NOMO-1 treated with dmso at 0.1 percent for 144 hours (cell line): Measurements from ENCODE around the gene MEI1.
"Not testable (repeated sequence)": the region's sequence is repeated elsewhere in the genome, so short reads cannot be mapped to it uniquely, and the experiment has no call there.

ENCODE experiments used
- DNase-seq: peaks from one replicate; lab custom pipeline; 2025; ENCODE audit not compliant: unreplicated experiment; lab: John Stamatoyannopoulos, UW

MEI1 gene

DNA sequence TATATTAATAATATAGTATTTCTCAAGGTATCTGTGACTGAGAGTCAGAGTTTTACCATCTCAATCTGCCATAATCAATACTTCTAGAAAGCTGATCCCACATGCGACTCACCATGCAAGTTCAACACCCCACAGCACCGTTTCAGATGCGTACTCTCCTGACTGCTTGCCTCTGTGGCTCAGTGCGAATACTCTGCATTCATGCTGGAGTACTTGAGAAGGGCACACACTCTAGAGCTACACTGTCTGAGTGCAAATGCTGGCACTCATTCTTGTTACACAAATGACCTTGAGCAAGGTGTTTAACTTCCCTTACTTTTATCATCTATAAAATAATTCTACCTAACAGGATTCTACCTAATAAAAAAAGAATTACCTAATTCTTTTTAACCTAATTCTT is 23.2 kb upstream of the MEI1 start:
- DNase-seq = no peak

DNA sequence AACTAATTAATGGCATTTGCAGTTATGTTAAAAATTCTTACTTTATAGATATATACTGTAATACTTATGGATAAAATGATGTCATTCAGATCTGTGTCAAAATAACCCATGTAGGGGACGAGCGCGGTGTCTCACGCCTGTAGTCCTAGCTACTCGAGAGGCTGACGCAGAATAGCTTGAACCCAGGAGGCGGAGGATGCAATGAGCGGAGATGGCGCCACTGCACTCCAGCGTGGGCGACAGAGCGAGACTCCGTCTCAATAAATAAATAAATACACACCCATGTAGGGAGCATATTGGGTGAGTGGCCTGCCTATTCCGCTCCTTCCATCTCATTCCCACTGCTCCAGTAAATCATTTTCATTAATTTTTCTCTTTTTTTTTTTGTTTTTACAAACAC is 17.7 kb upstream of the MEI1 start:
- no peak for DNase-seq

DNA sequence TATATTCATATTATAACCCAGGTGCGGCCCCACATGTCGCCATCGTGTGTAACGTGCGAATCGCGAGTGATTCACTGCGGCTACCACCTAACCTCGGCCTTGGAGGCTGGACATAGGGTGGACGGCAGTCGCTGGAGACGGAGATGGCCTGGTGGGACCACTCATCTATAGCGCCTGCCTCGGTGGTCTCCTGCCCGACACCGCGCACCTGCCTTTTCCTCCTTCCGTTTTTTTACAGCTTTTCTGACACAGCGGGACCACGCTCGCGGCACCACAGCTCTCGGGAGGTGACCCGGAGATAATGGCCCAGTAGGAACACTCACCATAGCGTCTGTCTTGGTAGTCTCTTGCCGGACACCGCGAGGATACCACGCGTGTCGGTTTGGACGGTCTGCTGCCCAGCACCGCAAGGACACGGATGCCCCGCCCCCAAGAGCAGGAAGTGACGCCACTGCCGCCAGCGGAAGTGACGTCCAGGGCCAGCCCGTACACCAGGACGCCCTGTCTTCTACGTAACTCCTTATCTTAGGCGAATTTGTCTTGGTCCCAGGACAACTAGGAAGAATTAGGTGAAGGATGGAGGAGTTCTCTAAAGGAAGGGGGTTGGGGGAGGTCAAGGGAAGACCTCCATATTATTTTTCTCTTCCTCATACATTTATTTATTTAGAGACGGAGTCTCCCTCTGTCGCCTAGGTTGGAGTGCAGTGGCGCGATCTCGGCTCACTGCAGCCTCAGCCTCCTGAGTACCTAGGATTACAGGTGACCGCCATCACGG is 17.1 kb upstream of the MEI1 start:
- DNase-seq = peak; percentile 43

DNA sequence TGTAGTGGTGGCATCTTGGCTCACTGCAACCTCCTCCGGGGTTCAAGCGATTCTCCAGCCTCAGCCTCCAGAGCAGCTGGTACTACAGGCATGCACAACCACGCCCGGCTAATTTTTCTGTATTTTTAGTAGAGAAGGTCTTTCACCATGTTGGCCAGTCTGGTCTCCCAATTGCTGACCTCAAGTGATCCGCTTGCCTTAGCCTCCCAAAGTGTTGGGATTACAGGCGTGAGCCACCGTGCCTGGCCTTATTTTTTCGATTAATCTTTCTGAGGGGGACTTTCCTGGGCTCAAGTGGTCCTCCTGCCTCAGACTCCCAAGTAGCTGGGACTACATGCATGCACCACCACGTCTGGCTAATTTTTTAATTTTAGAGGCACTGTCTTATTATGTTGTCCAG is 16.3 kb upstream of the MEI1 start:
- DNase-seq = no peak

DNA sequence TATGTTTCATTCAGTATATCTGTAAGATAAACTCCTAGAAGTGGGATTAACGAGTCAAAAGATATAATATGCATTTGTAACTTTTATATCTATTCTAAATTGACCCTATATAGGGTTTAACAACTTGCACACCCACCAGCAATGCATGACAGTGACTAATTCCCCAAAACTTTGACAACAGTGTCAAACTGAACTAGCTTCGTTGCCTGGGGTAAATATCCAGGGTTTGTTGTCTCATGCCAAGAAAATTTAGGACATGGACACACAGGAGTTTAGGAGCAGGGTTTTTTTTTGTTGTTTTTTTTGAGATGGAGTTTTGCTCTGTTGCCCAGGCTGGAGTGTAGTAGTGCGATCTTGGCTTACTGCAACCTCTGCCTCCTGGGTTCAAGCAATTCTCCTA is 15.7 kb upstream of the MEI1 start:
- DNase-seq = no peak

DNA sequence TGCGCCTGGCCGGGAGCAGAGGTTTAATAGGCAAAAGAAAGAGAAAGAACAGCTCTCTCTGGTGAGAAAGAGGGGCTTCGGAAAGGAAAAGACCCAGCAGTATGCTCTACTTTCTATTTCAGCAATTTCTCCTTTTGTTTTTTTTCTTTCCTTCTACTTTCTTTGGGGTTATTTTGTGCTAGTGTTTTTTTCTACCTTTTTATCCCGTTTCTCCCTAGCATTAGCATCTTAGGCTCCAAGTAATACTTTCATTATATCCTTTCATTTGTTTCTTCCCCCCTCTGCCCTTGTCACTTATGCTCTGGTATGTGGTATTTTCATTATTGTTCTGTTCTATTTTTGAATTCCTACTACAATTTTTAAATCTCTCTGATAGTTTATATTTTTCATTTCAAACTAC is 15.1 kb upstream of the MEI1 start:
- no peak for DNase-seq

DNA sequence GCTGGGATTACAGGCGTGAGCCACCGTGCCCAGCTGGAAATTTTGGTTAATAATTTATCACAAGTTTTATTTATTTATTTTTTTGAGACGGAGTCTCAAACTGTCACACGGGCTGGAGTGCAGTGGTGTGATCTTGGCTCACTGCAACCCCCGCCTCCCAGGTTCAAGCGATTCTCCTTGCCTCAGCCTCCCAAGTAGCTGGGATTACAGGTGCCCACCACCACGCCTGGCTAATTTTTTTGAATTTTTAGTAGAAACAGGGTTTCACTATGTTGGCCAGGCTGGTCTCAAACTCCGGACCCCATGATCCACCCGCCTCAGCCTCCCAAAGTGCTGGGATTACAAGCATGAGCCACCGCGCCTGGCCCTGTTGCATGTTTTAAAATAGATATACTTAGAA is 12.4 kb upstream of the MEI1 start:
- not testable (repeated sequence) for DNase-seq

DNA sequence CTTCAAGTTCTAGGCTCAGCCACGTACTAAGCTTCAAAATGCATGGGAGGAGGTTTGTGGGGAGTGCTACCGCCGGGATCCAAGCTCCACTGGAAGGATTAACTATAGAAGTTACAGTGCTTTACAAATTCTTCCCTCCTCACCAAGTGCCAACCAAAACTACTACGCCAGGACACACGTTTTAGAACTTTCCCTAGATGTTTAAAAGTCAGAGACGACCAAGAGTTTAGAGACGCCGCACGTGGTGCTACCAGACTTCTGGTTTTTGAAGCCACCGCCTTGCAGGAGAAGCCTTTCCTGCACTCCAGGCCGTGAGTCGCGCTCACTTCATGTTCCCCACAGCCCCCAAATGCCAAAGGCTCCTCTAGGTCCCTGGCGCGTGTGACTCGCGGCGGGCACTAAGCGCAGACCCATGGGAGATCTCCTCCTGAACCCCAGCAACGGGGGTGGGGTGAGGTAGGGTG is 11.4 kb upstream of the MEI1 start:
- peak; percentile 14 for DNase-seq

DNA sequence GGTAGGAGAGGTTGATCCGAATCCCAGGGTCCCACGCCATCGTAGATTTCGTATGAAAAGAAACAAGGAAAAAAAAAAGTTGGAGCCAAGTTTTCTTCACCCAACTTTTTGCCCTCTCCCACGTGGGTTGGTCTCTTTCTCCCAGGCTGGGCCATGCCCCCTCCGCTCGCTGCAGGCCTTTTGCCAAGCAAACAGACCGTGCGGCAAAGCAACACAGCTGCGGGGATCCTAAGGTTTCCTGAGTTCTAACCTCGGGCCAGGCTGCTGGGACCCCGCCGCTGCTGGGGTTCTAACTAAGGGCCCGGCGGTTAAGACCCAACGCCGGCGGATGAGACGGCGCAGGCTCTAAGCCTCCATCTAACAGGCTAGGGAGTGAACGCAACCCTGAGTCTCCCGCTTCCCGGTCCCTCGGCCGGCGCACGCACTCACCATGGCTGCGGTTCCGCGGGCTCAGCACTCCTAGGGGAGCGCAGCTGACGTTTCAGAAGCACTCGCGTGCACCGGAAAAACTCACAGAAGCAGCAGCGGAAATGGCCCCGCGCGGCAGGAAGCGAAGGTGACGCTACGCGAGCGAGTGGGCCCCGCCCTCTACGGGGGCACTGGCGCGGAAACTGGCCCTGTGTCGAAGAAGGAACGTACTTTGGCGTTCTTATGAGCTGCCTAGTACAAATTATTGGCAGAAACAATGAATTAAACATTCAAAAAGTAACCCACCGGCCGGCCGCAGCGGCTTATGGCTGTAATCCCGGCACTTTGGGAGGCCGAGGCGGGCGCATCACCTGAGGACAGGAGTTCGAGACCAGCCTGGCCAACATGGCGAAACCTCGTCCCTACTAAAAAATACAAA is 10.7 kb upstream of the MEI1 start, which contains the start of gene SNU13:
Gene SNU13 (minus strand): TSS at position 503 of the 847 bp plus-strand sequence. CDS start 71 bp downstream, at position 432.
- peak; percentile 87 for DNase-seq

DNA sequence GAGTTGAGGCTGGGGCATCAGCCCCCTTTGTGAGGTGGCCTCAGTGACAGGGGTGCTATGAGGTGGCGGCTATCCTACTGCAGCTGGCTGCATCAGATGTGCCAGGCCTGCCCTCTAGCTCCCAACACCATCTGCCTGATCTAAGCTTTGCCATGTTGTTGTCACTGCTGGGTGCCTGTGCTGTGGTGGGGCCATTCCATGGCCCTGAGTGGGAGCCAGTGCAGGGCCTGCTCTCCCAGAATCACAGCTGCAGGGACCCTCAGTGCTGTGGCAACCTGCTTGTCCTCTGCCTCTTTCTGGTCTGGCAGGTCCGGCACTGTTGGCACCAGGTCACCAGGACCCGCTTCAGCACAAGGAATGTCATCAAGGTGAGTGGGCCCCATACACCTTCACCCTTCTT is 8.8 kb upstream of the MEI1 start:
- no peak for DNase-seq

DNA sequence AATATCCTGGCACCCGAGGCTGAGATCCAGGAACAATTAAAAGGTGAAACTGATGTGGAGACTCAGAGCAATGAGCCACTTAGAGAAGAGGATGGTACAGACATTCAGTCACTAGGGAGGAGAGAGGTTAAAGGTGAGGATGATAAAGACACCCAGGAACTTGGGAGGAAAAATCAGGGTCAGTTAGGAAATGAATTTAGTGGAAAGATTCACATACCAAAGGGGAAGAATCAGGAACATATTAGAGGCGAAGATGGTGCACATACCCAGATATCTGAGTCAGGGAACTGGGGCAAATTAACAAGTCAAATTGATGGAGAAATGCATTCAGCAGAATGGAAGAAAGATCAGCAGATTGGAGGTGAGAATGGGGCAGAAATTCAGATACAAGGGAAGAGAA is 4.1 kb upstream of the MEI1 start:
- DNase-seq = no peak

DNA sequence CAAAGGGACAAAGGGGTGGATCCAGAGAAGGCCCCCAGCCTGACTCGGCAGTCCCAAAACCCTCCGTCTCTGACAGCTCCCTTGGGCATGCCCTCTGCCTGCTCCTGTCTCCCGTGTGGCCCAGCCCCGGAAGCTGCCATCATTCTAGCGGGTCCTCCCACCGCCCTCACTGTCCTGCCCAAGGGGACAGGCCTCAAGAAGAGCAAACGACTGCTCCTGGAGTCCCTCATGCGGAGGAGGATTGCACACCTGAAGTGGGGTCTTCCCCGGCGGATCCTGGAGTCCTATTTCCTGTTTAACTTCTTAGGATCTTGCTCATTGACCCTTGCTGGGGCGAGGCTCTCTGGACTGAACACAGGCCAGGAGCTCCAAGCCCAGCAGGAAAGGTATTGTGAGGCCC is 2.6 kb upstream of the MEI1 start:
- DNase-seq = no peak

DNA sequence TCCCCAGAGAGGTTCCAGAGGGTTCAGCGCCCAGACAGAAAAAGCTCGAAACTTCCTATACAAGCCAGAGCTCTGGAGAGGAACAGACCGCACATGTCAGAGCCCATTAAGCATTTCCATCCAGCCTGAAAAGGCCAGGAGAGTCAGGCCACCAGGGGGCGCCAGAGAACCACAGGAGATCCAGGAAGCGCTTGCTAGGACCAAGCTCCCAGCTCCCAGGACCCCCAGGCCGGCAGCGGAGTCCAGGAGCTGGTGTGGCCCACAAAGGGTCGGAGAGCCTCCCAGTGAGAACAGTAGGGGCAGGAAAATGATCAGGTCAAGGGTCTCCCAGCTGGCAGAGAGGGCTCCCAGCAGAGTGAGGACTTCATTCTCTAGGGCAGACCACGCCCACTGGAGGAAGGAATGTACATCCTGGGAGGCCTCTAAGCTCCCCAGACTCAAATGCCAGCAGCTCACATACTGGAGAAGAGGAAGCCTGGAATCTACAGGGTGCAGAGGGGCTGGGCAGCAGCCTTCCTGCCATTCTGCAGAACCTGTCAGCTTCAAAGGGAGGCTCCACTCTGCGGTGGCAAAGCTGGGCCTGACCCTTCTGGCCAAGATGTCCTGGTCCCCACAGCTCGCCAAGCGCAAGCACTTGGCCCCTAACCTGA is 2.1 kb upstream of the MEI1 start:
- peak; percentile 68 for DNase-seq

DNA sequence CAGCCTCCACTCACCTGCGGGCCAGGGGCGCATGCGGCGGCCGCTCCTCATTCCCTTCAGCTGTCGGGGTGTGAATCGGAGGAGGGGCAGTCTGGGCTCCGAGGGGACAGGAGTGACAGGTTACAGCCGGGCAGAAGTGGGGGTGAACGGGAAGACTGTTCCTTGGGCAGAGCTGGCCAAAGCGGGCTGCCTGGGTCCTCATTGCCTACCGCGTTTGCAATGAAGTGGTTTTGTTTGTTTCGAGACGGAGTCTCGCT is 733 bp downstream of the MEI1 start:
- no peak for DNase-seq

DNA sequence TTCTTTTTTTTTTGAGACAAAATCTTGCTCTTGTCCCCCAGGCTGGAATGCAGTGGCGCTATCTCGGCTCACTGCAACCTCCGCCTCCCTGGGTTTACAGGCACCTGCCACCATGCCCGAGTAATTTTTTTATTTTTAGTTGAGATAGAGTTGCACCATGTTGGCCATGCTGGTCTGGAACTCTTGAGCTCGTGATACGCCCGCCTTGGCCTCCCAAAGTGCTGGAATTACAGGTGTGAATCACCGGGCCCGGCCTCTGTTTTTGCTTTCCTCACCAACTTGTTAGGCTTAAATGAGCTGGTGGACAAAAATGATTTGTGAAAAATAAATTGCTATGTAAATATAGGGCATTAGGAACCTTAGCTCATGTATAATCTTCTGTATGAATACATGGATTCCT is 3.5 kb downstream of the MEI1 start:
- no peak for DNase-seq

DNA sequence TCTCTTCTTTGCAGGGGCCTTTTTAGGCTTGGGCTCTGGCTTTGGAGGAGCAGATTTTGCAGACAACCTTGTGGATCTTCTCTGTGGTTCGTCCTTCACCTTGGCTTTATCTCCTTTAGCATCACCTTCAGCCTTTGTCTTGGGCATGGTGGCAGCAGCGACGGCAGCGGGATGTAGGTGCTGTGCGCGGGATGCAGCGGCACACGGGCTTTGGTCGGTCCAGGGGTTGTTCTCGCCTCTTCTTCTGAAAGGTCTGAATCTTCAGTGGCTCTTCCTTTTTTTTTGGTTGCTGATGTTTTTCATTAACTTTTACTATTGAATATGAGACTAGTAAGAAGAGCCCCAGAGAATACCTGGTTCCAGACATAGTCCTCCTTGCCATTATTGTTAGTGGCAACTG is 10.0 kb downstream of the MEI1 start:
- DNase-seq = no peak

DNA sequence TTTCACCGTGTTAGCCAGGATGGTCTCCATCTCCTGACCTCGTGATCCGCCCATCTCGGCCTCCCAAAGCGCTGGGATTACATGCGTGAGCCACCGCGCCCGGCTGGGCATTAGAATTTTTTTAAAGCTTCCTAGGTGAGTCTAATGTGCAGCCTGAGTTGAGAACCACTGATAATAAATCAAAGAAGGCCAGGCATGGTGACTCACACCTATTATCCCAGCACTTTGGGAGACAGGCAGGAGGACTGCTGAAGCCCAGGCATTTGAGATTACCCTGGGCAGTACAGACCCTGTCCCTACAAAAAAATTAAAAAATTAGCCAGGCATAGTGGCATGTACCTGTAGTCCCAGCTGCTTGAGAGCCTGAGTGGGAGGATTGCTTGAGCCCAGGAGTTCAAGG is 13.7 kb downstream of the MEI1 start:
- DNase-seq = no peak

DNA sequence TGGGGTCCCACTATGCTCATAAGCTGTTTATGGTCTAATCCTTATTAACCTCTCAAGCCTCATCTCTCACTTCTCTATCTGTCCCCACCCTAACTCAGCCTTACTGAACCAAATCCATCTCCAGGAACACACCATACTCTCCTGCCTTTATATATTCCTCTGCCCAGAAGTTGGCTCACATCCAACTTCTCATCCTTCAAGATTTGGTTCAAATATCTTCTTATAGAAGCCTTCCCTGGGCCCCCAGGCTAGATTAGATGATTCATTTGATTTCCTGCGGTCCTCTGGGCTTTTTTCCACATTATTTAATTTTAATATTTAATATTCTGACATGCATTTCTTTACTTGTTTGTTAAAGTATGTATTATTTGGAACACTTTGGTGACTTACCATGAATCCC is 23.2 kb downstream of the MEI1 start:
- DNase-seq = no peak

DNA sequence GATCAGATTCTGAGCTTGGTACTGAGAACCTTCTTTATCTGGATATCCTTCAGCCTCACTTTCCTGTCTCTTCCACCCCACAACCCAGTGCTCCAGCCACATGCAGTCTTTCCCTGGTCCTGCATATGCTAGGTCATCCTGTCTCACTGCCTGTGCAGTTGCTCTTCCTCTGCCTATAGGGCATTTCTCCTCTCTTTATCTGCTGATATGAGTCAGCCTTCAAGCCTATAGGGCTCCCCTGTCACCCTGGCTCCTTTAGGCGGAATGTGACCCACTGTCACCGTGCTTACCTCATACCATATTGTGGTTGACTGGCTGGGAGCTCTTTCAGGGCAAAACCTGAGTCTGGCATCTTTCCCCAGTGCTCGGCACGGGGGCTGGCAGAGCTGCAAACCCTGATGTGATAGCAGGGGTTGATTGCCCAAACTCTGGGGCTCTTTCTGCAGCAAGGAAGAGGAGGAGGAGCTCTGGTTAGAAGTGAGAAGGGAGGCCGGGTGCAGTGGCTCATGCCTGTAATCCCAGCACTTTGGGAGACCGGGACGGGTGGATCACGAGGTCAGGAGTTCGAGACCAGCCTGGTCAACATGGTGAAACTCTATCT is 26.3 kb downstream of the MEI1 start:
- DNase-seq = no peak

DNA sequence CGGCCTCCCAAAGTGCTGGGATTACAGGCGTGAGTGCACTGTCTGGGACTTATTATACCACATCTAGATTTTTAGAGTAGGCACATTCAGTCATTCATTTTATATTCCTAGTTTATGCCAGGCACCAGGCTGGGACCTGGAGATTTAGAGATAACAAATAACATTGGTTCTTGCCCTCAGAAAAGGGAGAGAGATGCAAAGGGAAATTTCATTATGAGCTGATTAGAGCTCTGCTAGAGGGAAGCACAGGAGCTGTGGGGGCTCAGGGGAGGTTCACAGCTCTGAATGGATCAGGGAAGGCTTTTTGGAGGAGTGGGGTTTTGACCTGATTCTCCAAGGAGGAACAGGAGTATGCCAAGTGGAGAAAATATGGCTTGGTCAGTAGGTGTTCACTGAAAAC is 32.3 kb downstream of the MEI1 start:
- no peak for DNase-seq

DNA sequence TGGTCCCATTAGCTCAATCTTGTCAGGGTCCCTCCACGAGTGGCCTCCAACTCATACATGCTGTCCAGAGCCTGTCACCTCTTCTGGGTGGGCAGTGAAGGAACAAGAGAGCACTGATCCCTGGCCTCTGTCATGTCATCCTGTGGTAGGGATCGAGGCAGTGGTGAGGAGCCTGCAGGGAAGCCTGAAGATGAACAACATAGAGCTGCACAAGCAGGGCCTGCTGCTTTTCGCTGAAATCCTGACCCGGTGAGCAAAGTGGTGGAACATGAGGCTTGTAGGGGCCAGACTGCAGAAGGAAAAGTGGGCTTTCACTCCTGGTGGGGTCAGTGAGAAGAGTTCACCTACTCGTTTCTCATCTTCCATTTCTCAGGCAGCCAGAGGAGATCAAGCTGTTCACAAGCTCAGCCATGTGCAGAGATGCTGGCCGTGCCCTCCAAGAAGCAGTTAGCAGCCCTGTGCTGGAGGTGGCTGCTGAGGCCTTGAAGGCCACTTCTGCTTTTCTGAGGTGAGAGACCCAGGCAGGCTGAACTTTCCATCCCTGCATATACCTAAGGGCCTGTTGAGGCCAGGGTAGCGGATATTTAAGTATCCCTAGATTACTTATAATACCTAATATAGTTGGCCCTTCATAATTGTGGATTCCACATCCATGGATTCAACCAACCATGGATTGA is 32.9 kb downstream of the MEI1 start:
- DNase-seq = no peak
